ENCODE data around the gene UBN1. TPM values are rescaled to one million over a fixed set of nuclear protein-coding genes. Genes with fewer than 3 reads are reported as not detected.

UBN1 gene
- total and polyA plus RNA-seq, 2 of the 13 experiments (the other 11 are each of a cell fraction or from before 2014, with no cell fraction given), result 10.6 to 23.5 TPM

DNA sequence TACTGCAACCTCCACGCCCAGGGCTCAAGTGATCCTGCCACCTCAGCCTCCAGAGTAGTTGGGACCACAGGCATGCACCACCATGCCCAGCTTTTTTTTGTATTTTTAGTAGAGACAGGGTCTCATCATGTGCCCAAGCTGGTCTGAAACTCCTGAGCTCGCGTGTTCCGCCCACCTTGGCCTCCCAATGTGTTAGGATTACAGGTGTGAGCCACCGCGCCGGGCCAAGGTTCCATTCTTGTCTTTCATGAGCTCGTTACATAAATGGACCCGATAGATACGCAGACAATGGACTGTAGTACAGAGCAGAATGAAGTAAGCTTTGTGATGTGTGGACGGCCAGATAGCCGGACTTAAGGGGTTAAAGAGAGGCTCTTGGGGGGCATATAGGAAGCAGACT lies 19.3 kb downstream of the UBN1 start (continued):
- TF ChIP-seq, protein P1, sequence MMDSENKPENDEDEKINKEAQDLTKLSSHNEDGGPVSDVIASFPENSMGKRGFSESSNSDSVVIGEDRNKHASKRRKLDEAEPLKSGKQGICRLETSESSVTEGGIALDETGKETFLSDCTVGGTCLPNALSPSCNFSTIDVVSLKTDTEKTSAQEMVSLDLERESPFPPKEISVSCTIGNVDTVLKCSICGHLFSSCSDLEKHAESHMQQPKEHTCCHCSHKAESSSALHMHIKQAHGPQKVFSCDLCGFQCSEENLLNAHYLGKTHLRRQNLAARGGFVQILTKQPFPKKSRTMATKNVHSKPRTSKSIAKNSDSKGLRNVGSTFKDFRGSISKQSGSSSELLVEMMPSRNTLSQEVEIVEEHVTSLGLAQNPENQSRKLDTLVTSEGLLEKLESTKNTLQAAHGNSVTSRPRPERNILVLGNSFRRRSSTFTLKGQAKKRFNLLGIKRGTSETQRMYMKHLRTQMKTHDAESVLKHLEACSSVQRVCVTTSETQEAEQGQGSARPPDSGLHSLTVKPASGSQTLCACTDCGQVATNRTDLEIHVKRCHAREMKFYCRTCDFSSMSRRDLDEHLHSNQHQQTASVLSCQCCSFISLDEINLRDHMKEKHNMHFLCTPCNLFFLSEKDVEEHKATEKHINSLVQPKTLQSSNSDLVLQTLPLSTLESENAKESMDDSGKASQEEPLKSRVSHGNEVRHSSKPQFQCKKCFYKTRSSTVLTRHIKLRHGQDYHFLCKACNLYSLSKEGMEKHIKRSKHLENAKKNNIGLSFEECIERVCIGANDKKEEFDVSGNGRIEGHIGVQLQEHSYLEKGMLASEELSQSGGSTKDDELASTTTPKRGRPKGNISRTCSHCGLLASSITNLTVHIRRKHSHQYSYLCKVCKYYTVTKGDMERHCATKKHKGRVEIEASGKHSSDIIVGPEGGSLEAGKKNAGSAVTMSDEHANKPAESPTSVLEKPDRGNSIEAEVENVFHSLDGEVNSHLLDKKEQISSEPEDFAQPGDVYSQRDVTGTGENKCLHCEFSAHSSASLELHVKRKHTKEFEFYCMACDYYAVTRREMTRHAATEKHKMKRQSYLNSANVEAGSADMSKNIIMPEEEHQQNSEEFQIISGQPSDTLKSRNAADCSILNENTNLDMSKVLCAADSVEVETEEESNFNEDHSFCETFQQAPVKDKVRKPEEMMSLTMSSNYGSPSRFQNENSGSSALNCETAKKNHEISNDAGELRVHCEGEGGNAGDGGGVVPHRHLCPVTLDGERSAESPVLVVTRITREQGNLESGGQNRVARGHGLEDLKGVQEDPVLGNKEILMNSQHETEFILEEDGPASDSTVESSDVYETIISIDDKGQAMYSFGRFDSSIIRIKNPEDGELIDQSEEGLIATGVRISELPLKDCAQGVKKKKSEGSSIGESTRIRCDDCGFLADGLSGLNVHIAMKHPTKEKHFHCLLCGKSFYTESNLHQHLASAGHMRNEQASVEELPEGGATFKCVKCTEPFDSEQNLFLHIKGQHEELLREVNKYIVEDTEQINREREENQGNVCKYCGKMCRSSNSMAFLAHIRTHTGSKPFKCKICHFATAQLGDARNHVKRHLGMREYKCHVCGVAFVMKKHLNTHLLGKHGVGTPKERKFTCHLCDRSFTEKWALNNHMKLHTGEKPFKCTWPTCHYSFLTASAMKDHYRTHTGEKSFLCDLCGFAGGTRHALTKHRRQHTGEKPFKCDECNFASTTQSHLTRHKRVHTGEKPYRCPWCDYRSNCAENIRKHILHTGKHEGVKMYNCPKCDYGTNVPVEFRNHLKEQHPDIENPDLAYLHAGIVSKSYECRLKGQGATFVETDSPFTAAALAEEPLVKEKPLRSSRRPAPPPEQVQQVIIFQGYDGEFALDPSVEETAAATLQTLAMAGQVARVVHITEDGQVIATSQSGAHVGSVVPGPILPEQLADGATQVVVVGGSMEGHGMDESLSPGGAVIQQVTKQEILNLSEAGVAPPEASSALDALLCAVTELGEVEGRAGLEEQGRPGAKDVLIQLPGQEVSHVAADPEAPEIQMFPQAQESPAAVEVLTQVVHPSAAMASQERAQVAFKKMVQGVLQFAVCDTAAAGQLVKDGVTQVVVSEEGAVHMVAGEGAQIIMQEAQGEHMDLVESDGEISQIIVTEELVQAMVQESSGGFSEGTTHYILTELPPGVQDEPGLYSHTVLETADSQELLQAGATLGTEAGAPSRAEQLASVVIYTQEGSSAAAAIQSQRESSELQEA (CRISPR knock-in tag; IDR thresholded peaks at IDR 0.05; ENCODE audit: not compliant biosample characterization), result no peak
- no peak for TF ChIP-seq HNF4A (CRISPR knock-in tag; IDR thresholded peaks at IDR 0.05)
- TF ChIP-seq CHD2 (IDR thresholded peaks at IDR 0.05; ENCODE audit: low read depth, low read length), result no peak
- TF ChIP-seq PITX1 (CRISPR knock-in tag; IDR thresholded peaks at IDR 0.05), result no peak

DNA sequence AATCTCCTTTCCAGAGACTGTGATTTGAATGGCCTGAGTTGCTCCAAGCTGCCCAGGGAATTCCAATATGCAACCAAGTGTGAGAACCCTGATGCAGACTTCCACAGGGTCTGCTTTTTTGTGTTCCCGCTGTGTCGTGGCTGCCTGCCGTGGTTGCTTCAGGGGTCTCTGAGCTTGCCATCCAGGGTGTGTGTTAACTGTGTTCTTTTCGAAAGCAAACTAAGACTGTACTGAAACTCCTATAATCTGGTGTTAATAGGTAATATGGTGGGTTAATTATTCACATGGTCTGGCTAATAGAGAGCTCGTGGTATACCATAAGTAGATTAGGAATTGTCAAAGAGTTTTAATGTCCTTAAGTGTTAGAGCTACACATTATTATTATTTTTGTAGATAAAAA lies 20.7 kb downstream of the UBN1 start:
- intact Hi-C loops (cut with micrococcal nuclease; ENCODE audit: unreplicated experiment), result no loop called here

More for the DNA sequence above, 20.7 kb downstream of the UBN1 start:
- Histone ChIP-seq H3K36me3 (replicated peaks in 1 of 2; ENCODE audit: control insufficient read depth in 1 of 2, insufficient read depth in 2 of 2, low read length in 2 of 2) (peaks cover 28 to 67% of the 10 kb centered on the region in 2 experiments), H3K4me2 (ENCODE audit: low read depth, low read length) (no peak overlapping the region), H3K9me3 (ENCODE audit: low read length) (no peaks in the 10 kb centered on the region), H2AFZ (ENCODE audit: low read length) (no peak overlapping the region), H3K27ac (ENCODE audit: extremely low read length, insufficient read depth, low read length) (no peak overlapping the region), H4K20me1 (ENCODE audit: insufficient read depth, low read length) (no peaks in the 10 kb centered on the region; the same call in 1 of the 2 replicates), H3K79me2 (ENCODE audit: insufficient read depth, low read length) (peaks cover 47% of the 10 kb centered on the region), H3K9ac (ENCODE audit: insufficient read depth, low read depth, low read length) (no peak overlapping the region), H3K4me1 (ENCODE audit: insufficient read depth, low read length) (peaks cover 20% of the 10 kb centered on the region), H3K4me3 (replicated peaks in 1 of 3; ENCODE audit: insufficient read depth in 1 of 3, low read depth in 2 of 3, low read length in 3 of 3) (no peak overlapping the region), H3K27me3 (ENCODE audit: control insufficient read depth in 1 of 2, insufficient read depth in 2 of 2, low read length in 2 of 2) (no peaks in the 10 kb centered on the region)
- 83% methylated on average over 5 of the region's 5 CpGs for WGBS (ENCODE audit: low lambda C conversion rate)
- no peak for FAIRE-seq
- POLR2A ChIA-PET, result no interaction called here
- no peak for DNase-seq (ENCODE audit: low spot score)
- in situ Hi-C loops (cut with HindIII; ENCODE audit: extremely low pct_ligation_motif_present, low pct_unique_long_range_greater_than_20kb), result no loop called here
- BruUV-seq (replicated peaks), result no TSS peak
- ATAC-seq, result peak; percentile 61; the same call in 2 of the 3 replicates
- CTCF ChIA-PET (ENCODE audit: low intra/inter-chr PET ratio, low total read pairs), result no interaction called here
- TF ChIP-seq, protein P2, sequence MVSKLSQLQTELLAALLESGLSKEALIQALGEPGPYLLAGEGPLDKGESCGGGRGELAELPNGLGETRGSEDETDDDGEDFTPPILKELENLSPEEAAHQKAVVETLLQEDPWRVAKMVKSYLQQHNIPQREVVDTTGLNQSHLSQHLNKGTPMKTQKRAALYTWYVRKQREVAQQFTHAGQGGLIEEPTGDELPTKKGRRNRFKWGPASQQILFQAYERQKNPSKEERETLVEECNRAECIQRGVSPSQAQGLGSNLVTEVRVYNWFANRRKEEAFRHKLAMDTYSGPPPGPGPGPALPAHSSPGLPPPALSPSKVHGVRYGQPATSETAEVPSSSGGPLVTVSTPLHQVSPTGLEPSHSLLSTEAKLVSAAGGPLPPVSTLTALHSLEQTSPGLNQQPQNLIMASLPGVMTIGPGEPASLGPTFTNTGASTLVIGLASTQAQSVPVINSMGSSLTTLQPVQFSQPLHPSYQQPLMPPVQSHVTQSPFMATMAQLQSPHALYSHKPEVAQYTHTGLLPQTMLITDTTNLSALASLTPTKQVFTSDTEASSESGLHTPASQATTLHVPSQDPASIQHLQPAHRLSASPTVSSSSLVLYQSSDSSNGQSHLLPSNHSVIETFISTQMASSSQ (IDR thresholded peaks at IDR 0.05; ENCODE audit: low read depth), result peak; percentile 12; the same call in 1 of the 2 replicates
- TF ChIP-seq, protein P2 (CRISPR knock-in tag; IDR thresholded peaks at IDR 0.05; ENCODE audit: borderline replicate concordance), result no peak
- TF ChIP-seq CREM (IDR thresholded peaks at IDR 0.05) (no peak), CREM (CRISPR knock-in tag; IDR thresholded peaks at IDR 0.05) (no peak), ZFP37 (CRISPR knock-in tag; IDR thresholded peaks at IDR 0.05; ENCODE audit: borderline replicate concordance) (no peak), RXRA (CRISPR knock-in tag; IDR thresholded peaks at IDR 0.05) (no peak), ZSCAN21 (CRISPR knock-in tag; IDR thresholded peaks at IDR 0.05; ENCODE audit: borderline replicate concordance) (no peak), MYNN (CRISPR knock-in tag; IDR thresholded peaks at IDR 0.05; ENCODE audit: low read depth) (no peak)

All from HepG2 (cell line).